Tibial artery (tissue), 4 donors: ENCODE results near the gene ANKRD33B.
"Not testable (repeated sequence)": the region's sequence is repeated elsewhere in the genome, so short reads cannot be mapped to it uniquely, and the experiment has no call there.

ENCODE experiments used
- DNase-seq, 2 donors: peaks; one replicate each; pipeline ENCODE4 v3.0.0-alpha.2; 2019
- H3K27ac ChIP-seq, 2 donors: fragments of 200-600 bp; sonication (generic) in 1 of 2; 1 replicate in 1 of 2; 2 replicates in 1 of 2; pipeline ENCODE4 v1.5.1; 2018 to 2019; ENCODE audit warnings: mild to moderate bottlenecking in 1 of 2
- H3K27me3 ChIP-seq, 2 donors: fragments of 200-600 bp; sonication (generic) in 1 of 2; one replicate each; pipeline versions ENCODE4 v1.5.1 to v1.6.0; 2016 to 2019
- H3K36me3 ChIP-seq, 3 donors: fragments of 200-600 bp; sonication (generic) in 2 of 3; one replicate each; pipeline ENCODE4 v1.5.1; 2016 to 2019; ENCODE audit warnings: mild to moderate bottlenecking in 2 of 3
- H3K4me1 ChIP-seq, 4 donors: fragments of 200-600 bp; sonication (generic) in 2 of 4; 1 replicate in 3 of 4; 2 replicates in 1 of 4; pipeline ENCODE4 v1.5.1; 2016 to 2019
- H3K4me3 ChIP-seq, 2 donors: fragments of 200-600 bp; sonication (generic) in 1 of 2; 1 replicate in 1 of 2; 2 replicates in 1 of 2; pipeline ENCODE4 v1.5.1; 2018 to 2019; ENCODE audit warnings: mild to moderate bottlenecking in 2 of 2
- H3K9me3 ChIP-seq, 3 donors: fragments of 200-600 bp; sonication (generic) in 1 of 3; one replicate each; pipeline ENCODE4 v1.5.1; 2016 to 2019
- intact Hi-C: fragments of 100-400 bp; cut with DNase I; formaldehyde crosslinking; loops from one replicate; pipeline ENCODE4 v1.15.0; 2023; ENCODE audit warnings: low total_unique reads
- TF ChIP-seq, protein P1 (sequence below), 2 experiments: fragments of 200-600 bp in 1 of 2; fragments of 450-650 bp in 1 of 2; IDR thresholded peaks; one replicate each; pipeline ENCODE4 v1.5.1; 2017 to 2019; ENCODE audit warnings: antibody characterized with exemption in 2 of 2, mild to moderate bottlenecking in 1 of 2, moderate library complexity in 1 of 2

Gene ANKRD33B

DNA sequence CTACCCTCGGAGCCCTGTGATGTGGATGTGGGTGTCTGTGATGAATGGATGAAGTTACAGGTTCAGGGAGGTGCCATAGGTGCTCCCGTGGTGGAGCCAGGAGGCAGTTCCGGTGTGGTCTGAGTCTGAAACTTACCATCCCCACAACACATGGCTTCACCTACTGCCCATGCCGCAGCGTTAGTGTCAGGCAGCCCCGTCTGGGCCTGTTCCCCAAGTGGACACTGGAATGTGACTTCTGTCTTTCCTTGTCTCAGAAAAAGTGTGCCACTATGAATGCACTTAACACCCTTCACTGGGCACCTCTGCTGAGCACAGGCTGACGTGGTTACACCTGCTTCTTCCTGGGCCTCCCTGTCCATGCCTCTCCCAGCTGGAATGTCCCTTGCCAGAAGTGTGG lies 8.6 kb downstream of the ANKRD33B start:
- no peak overlapping the region for H3K4me3 ChIP-seq
- H3K4me1 ChIP-seq: peaks cover 0 to 15% (median 0%) of the 10 kb centered on the region in 4 donors
- H3K36me3 ChIP-seq: no peaks in the 10 kb centered on the region
- TF ChIP-seq, protein P1, sequence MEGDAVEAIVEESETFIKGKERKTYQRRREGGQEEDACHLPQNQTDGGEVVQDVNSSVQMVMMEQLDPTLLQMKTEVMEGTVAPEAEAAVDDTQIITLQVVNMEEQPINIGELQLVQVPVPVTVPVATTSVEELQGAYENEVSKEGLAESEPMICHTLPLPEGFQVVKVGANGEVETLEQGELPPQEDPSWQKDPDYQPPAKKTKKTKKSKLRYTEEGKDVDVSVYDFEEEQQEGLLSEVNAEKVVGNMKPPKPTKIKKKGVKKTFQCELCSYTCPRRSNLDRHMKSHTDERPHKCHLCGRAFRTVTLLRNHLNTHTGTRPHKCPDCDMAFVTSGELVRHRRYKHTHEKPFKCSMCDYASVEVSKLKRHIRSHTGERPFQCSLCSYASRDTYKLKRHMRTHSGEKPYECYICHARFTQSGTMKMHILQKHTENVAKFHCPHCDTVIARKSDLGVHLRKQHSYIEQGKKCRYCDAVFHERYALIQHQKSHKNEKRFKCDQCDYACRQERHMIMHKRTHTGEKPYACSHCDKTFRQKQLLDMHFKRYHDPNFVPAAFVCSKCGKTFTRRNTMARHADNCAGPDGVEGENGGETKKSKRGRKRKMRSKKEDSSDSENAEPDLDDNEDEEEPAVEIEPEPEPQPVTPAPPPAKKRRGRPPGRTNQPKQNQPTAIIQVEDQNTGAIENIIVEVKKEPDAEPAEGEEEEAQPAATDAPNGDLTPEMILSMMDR (IDR thresholded peaks at IDR 0.05): no peak
- no peaks in the 10 kb centered on the region for H3K9me3 ChIP-seq
- H3K27me3 ChIP-seq: no peaks in the 10 kb centered on the region
- no peak overlapping the region for H3K27ac ChIP-seq
- DNase-seq: no peak
- intact Hi-C loops: no loop called here

DNA sequence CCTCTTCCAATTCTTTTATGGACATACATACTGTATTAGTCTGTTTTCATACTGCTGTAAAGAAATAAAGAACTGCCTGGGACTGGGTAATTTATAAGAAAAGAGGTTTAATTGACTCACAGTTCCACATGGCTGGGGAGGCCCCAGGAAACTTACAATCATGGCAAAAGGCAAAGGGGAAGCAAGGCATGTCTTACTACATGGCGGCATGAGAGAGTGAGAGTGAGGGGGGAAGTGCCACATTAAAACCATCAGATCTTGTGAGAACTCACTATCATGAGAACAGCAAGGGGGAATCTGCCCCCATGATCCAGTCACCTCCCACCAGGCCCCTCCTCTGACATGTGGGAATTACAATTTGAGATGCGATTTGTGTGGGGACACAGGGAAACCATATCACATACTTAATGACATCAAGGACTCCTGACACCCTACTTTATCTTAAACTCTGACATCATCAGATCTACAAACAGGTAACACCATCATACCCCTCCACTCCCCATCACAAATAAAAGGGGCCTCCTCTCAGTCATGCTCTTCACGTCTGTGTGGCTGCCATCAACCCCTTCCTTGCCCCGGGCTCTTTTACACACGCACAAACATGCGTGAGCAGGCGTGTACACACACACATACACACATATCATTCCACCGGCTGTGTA lies 9.7 kb downstream of the ANKRD33B start:
- intact Hi-C loops: no loop called here
- H3K4me1 ChIP-seq: peaks cover 0 to 11% (median 0%) of the 10 kb centered on the region in 4 donors
- H3K27me3 ChIP-seq: no peaks in the 10 kb centered on the region
- H3K9me3 ChIP-seq: no peaks in the 10 kb centered on the region
- no peak overlapping the region for H3K4me3 ChIP-seq
- H3K36me3 ChIP-seq: no peaks in the 10 kb centered on the region
- TF ChIP-seq, protein P1 (IDR thresholded peaks at IDR 0.05): no peak
- no peak for DNase-seq
- H3K27ac ChIP-seq: no peak overlapping the region

DNA sequence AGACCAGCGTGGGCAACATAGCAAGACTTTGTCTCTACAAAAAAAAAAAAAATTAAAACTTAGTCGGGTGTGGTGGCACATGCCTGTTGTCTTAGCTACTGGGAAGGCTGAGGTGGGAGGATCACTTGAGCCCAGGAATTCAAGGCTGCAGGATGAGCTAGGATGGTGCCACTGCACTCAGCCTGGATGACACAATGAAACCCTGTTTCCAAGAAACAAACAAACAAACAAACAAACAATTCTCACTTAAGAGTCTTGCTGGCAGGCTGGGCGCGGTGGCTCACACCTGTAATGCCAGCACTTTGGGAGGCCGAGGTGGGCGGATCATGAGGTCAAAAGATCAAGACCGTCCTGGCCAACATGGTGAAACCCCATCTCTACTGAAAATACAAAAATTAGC lies 11.0 kb downstream of the ANKRD33B start:
- H3K4me3 ChIP-seq, intact Hi-C loops, DNase-seq, H3K27me3 ChIP-seq, H3K36me3 ChIP-seq, H3K9me3 ChIP-seq, H3K27ac ChIP-seq: not testable (repeated sequence)
- peaks cover 0 to 11% (median 0%) of the 10 kb centered on the region in 4 donors for H3K4me1 ChIP-seq

DNA sequence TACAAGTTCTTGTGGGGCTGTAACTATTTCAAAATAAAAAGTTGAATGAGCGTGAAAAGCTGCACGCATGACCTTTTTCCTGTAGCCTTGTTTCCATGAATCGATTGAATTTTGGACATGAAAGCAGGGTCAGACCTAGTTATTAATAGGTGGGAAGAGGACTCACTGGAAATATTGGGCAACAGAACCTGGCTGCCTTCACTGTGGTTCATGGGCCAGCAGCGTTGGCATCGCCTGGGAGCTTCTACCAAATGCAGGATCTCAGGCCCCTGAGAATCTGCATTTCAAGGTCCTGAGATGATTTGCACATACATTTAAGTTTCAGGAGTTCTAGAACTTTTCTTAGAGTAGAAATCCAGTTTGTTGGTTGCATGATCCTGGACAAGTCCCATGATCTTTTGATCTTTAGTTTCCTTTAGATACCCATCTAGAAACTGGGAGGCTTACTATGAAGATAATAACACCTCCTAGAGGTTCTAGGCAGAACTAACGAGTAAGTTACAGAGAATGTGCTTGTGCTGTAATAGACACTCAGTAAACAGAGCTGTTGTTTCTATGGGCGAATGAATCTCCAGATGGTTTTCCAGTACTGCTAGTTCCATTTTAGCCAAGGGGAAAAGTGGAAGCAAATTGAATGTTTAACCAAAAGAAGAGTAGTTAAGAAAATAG lies 12.4 kb downstream of the ANKRD33B start:
- no peaks in the 10 kb centered on the region for H3K9me3 ChIP-seq
- peaks cover 0 to 11% (median 0%) of the 10 kb centered on the region in 4 donors for H3K4me1 ChIP-seq
- H3K4me3 ChIP-seq: no peak overlapping the region
- intact Hi-C loops: no loop called here
- H3K27ac ChIP-seq: no peak overlapping the region
- TF ChIP-seq, protein P1 (IDR thresholded peaks at IDR 0.05): no peak
- no peaks in the 10 kb centered on the region for H3K27me3 ChIP-seq
- no peaks in the 10 kb centered on the region for H3K36me3 ChIP-seq
- no peak for DNase-seq

DNA sequence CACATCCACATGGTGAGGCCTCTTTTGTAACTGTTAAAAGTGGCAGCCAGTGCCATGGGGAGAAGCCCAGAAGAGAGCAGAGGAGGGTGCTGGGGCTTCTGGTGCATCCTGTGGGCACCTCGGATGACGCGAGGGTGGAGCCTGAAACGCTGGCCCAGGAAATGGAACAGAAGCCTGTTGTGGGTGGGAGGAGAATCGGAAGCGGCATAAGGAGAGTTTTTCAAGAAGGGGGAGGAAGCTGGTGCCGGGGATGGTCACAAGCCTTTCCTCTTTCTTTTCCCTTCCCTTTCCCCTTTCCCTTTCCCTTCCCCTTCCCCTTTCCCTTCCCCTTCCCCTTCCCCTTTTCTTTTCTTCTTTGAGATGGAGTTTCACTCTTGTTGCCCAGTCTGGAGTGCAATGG lies 12.9 kb downstream of the ANKRD33B start:
- Histone ChIP-seq H3K36me3 (no peaks in the 10 kb centered on the region), H3K27me3 (no peaks in the 10 kb centered on the region), H3K27ac (no peak overlapping the region), H3K4me3 (no peak overlapping the region), H3K9me3 (no peaks in the 10 kb centered on the region), H3K4me1 (peaks cover 0 to 11% (median 1%) of the 10 kb centered on the region in 4 donors)
- TF ChIP-seq, protein P1 (IDR thresholded peaks at IDR 0.05): no peak
- intact Hi-C loops: no loop called here
- DNase-seq: no peak
